ENCODE data around the gene ERBIN.

- TF ChIP-seq POU2F2 (IDR thresholded peaks at IDR 0.05; ENCODE audit: low read depth, low read length) (no peak), POLR2A (IDR thresholded peaks at IDR 0.05; ENCODE audit: low read depth, low read length) (no peak), POLR2AphosphoS5 (IDR thresholded peaks at IDR 0.05; ENCODE audit: low read depth, low read length) (no peak), TAF1 (IDR thresholded peaks at IDR 0.05; ENCODE audit: low read depth, low read length) (no peak)
These were observed 191.9 kb downstream of the ERBIN start for GRCh38 chr5:66118304-66118703.
